ENCODE results near the gene NKIRAS1.
"Not testable (repeated sequence)": the region's sequence is repeated elsewhere in the genome, so short reads cannot be mapped to it uniquely, and the experiment has no call there.

The NKIRAS1 gene

GRCh38 chr3:23872330-23872729 is 44.5 kb downstream of the NKIRAS1 start:
- H3K4me3 ChIP-seq (replicated peaks; ENCODE audit: low read depth, low read length): no peak overlapping the region
- no peak for DNase-seq (ENCODE audit: extremely low read depth, low read depth)
- no peak for TF ChIP-seq CTCF (IDR thresholded peaks at IDR 0.05; ENCODE audit: low read depth, low read length, missing control alignments)

GRCh38 chr3:23871361-23871760 is 45.4 kb downstream of the NKIRAS1 start:
- not testable (repeated sequence) for DNase-seq (ENCODE audit: extremely low read depth, low read depth); H3K4me3 ChIP-seq (replicated peaks; ENCODE audit: low read depth, low read length)

GRCh38 chr3:23870663-23871043 is 46.1 kb downstream of the NKIRAS1 start:
- DNase-seq (ENCODE audit: extremely low read depth, low read depth); H3K4me3 ChIP-seq (replicated peaks; ENCODE audit: low read depth, low read length): not testable (repeated sequence)

GRCh38 chr3:23869977-23870662 is 46.7 kb downstream of the NKIRAS1 start:
- no peak for TF ChIP-seq CTCF (IDR thresholded peaks at IDR 0.05; ENCODE audit: low read depth, low read length, missing control alignments)
- DNase-seq (ENCODE audit: extremely low read depth, low read depth): no peak
- H3K4me3 ChIP-seq (replicated peaks; ENCODE audit: low read depth, low read length): no peak overlapping the region

DNA sequence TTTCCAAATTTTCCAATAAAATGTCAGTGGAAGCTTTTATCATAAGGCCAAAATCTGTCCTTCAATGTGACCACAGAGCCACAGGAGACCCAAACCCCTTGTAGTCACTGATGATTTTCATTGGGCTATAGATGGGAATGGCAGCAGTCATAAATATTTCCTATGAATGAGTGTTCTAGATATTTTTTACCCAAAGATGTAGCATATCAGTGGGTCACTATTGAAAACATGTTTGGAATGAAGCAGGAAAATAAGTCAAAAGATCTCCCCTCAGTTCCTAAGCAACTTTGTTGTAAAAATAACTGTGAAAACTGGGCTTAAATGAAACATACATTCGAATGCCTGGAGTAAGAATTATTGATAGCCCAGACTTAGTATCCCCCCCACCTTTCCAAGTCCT is 49.0 kb downstream of the NKIRAS1 start:
- H3K4me3 ChIP-seq (replicated peaks; ENCODE audit: low read depth, low read length): no peak overlapping the region
- no peak for TF ChIP-seq CTCF (IDR thresholded peaks at IDR 0.05; ENCODE audit: low read depth, low read length, missing control alignments)
- no peak for DNase-seq (ENCODE audit: extremely low read depth, low read depth)

GRCh38 chr3:23867400-23867799 is 49.4 kb downstream of the NKIRAS1 start:
- no peak for DNase-seq (ENCODE audit: extremely low read depth, low read depth)
- TF ChIP-seq CTCF (IDR thresholded peaks at IDR 0.05; ENCODE audit: low read depth, low read length, missing control alignments): no peak
- H3K4me3 ChIP-seq (replicated peaks; ENCODE audit: low read depth, low read length): no peak overlapping the region

GRCh38 chr3:23865595-23866396 is 51.0 kb downstream of the NKIRAS1 start:
- H3K4me3 ChIP-seq (replicated peaks; ENCODE audit: low read depth, low read length): no peak overlapping the region
- no peak for TF ChIP-seq CTCF (IDR thresholded peaks at IDR 0.05; ENCODE audit: low read depth, low read length, missing control alignments)
- no peak for DNase-seq (ENCODE audit: extremely low read depth, low read depth)
